Measurements from ENCODE around the gene TBCK. TPM values are rescaled to one million over a fixed set of nuclear protein-coding genes. Genes with fewer than 3 reads are reported as not detected.

Gene TBCK
- total RNA-seq, 1 donor = 68.8 TPM

DNA sequence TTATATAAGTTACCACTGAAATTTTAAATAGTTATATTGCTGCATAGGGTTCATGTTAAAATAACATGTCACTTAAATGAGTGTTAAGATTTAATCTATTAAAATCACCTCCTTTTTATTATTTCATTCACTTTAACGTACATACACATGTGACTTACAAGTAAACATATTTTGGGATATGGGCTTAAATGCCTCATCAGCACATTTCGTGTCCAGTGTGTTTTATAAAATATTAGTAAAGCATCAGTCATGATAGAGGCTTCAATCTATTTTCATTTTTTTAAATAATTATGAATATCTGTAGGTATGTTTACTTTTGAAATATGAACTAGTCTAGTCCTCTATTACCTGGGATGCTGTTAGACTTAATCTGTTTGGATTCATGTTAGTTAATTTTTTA is 277.1 kb downstream of the TBCK start:
- TF ChIP-seq, protein P1, sequence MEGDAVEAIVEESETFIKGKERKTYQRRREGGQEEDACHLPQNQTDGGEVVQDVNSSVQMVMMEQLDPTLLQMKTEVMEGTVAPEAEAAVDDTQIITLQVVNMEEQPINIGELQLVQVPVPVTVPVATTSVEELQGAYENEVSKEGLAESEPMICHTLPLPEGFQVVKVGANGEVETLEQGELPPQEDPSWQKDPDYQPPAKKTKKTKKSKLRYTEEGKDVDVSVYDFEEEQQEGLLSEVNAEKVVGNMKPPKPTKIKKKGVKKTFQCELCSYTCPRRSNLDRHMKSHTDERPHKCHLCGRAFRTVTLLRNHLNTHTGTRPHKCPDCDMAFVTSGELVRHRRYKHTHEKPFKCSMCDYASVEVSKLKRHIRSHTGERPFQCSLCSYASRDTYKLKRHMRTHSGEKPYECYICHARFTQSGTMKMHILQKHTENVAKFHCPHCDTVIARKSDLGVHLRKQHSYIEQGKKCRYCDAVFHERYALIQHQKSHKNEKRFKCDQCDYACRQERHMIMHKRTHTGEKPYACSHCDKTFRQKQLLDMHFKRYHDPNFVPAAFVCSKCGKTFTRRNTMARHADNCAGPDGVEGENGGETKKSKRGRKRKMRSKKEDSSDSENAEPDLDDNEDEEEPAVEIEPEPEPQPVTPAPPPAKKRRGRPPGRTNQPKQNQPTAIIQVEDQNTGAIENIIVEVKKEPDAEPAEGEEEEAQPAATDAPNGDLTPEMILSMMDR (IDR thresholded peaks at IDR 0.05; ENCODE audit: extremely low read depth, low read depth, low read length) = no peak
- no peak for DNase-seq (ENCODE audit: insufficient read length, low spot score, missing footprints)
- no peaks in the 10 kb centered on the region for H3K36me3 ChIP-seq (ENCODE audit: insufficient read depth, low read length)
- no peak overlapping the region for H3K4me2 ChIP-seq (ENCODE audit: insufficient read depth, low read length)
- no peaks in the 10 kb centered on the region for H4K20me1 ChIP-seq (ENCODE audit: insufficient read depth, low read length)
- no peaks in the 10 kb centered on the region for H3K9me3 ChIP-seq (ENCODE audit: low read depth, low read length)
- H3K79me2 ChIP-seq (ENCODE audit: insufficient read depth, low read length) = no peaks in the 10 kb centered on the region
- no peak overlapping the region for H2AFZ ChIP-seq (ENCODE audit: low read length)
- no peak overlapping the region for H3K4me3 ChIP-seq (ENCODE audit: insufficient read depth, low read length)
- H3K27me3 ChIP-seq (ENCODE audit: insufficient read depth, low read length) = peaks cover 2% of the 10 kb centered on the region
- no peak overlapping the region for H3K27ac ChIP-seq (ENCODE audit: low read depth, low read length)
- no peaks in the 10 kb centered on the region for H3K4me1 ChIP-seq (ENCODE audit: insufficient read depth, low read length)

- H3K79me2 ChIP-seq (ENCODE audit: insufficient read depth, low read length) = no peaks in the 10 kb centered on the region
- no peaks in the 10 kb centered on the region for H3K9me3 ChIP-seq (ENCODE audit: low read depth, low read length)
- no peak overlapping the region for H3K27ac ChIP-seq (ENCODE audit: low read depth, low read length)
- H2AFZ ChIP-seq (ENCODE audit: low read length) = no peak overlapping the region
- H3K36me3 ChIP-seq (ENCODE audit: insufficient read depth, low read length) = no peaks in the 10 kb centered on the region
- H4K20me1 ChIP-seq (ENCODE audit: insufficient read depth, low read length) = no peaks in the 10 kb centered on the region
- peaks cover 2% of the 10 kb centered on the region for H3K27me3 ChIP-seq (ENCODE audit: insufficient read depth, low read length)
- DNase-seq (ENCODE audit: insufficient read length, low spot score, missing footprints) = peak; percentile 37
- H3K4me1 ChIP-seq (ENCODE audit: insufficient read depth, low read length) = peaks cover 5% of the 10 kb centered on the region
- TF ChIP-seq, protein P1 (IDR thresholded peaks at IDR 0.05; ENCODE audit: extremely low read depth, low read depth, low read length) = no peak
- no peak overlapping the region for H3K4me2 ChIP-seq (ENCODE audit: insufficient read depth, low read length)
- H3K4me3 ChIP-seq (ENCODE audit: insufficient read depth, low read length) = no peak overlapping the region
Measured at GRCh38 chr4:106038012-106038411, 278.0 kb downstream of the TBCK start.

DNA sequence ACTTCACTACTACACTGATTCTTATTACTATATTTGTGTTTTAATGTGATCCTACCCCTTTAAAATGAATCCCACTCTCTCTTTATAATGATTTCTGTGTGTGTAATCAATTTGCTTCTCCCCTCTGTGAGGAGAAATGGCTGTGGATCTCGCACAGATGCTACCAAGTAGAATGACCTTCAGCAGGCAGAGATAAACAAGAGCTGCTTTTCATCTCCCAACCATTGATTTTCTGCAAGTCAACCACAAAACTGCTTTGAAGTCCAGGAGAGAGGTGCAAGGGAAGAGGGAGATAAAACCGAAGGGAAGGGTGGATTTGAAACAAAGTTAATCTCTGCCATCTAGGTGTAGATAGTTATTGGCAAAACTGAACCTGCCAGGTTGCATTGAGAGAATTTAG is 279.2 kb downstream of the TBCK start:
- Histone ChIP-seq H3K27ac (ENCODE audit: low read depth, low read length) (no peak overlapping the region), H3K4me1 (ENCODE audit: insufficient read depth, low read length) (peaks cover 5% of the 10 kb centered on the region), H3K79me2 (ENCODE audit: insufficient read depth, low read length) (no peaks in the 10 kb centered on the region), H3K9me3 (ENCODE audit: low read depth, low read length) (no peaks in the 10 kb centered on the region), H3K27me3 (ENCODE audit: insufficient read depth, low read length) (peaks cover 2% of the 10 kb centered on the region), H3K4me3 (ENCODE audit: insufficient read depth, low read length) (no peak overlapping the region), H3K4me2 (ENCODE audit: insufficient read depth, low read length) (no peak overlapping the region), H3K36me3 (ENCODE audit: insufficient read depth, low read length) (no peaks in the 10 kb centered on the region), H4K20me1 (ENCODE audit: insufficient read depth, low read length) (no peaks in the 10 kb centered on the region), H2AFZ (ENCODE audit: low read length) (no peak overlapping the region)
- no peak for DNase-seq (ENCODE audit: insufficient read length, low spot score, missing footprints)
- TF ChIP-seq, protein P1 (IDR thresholded peaks at IDR 0.05; ENCODE audit: extremely low read depth, low read depth, low read length) = no peak

GRCh38 chr4:106036334-106036733 is 279.7 kb downstream of the TBCK start:
- no peak overlapping the region for H2AFZ ChIP-seq (ENCODE audit: low read length)
- TF ChIP-seq, protein P1 (IDR thresholded peaks at IDR 0.05; ENCODE audit: extremely low read depth, low read depth, low read length) = no peak
- no peaks in the 10 kb centered on the region for H3K36me3 ChIP-seq (ENCODE audit: insufficient read depth, low read length)
- no peak overlapping the region for H3K4me3 ChIP-seq (ENCODE audit: insufficient read depth, low read length)
- no peaks in the 10 kb centered on the region for H3K9me3 ChIP-seq (ENCODE audit: low read depth, low read length)
- no peak overlapping the region for H3K27ac ChIP-seq (ENCODE audit: low read depth, low read length)
- H4K20me1 ChIP-seq (ENCODE audit: insufficient read depth, low read length) = no peaks in the 10 kb centered on the region
- DNase-seq (ENCODE audit: insufficient read length, low spot score, missing footprints) = no peak
- no peak overlapping the region for H3K4me2 ChIP-seq (ENCODE audit: insufficient read depth, low read length)
- H3K79me2 ChIP-seq (ENCODE audit: insufficient read depth, low read length) = no peaks in the 10 kb centered on the region
- peaks cover 2% of the 10 kb centered on the region for H3K27me3 ChIP-seq (ENCODE audit: insufficient read depth, low read length)
- peaks cover 5% of the 10 kb centered on the region for H3K4me1 ChIP-seq (ENCODE audit: insufficient read depth, low read length)

Data from osteoblast (primary cell).